Psoas muscle (tissue), 8 donors: ENCODE results near the gene ANGEL1. TPM values are rescaled to one million over a fixed set of nuclear protein-coding genes. Genes with fewer than 3 reads are reported as not detected.
A peak's percentile ranks its signal among the peaks of the same experiment; 100 is the strongest.

Experiments
- ATAC-seq, 4 donors: fragments of 200-7000 bp; cut with Tn5 transposase; one replicate each; pipeline ENCODE4 v1.9.1; 2020; ENCODE audit warnings: moderate library complexity in 3 of 4, mild to moderate bottlenecking in 2 of 4
- DNase-seq, 2 donors: peaks; one replicate each; pipeline ENCODE4 v3.0.0-alpha.2; 2020
- H3K27ac ChIP-seq: fragments of 200-600 bp; one replicate; pipeline ENCODE4 v1.8.0; 2022
- H3K27me3 ChIP-seq, 3 donors: fragments of 200-600 bp in 1 of 3; one replicate each; pipeline versions ENCODE4 v1.6.1 to v1.8.0; 2013 to 2022; ENCODE audit warnings: low read length in 2 of 3, mild to moderate bottlenecking in 2 of 3, moderate library complexity in 1 of 3; ENCODE audit not compliant: insufficient read depth in 3 of 3
- H3K36me3 ChIP-seq, 2 donors: fragments of 200-600 bp in 1 of 2; one replicate each; pipeline versions ENCODE4 v1.6.1 to v1.8.0; 2013 to 2022; ENCODE audit warnings: low read depth in 1 of 2, mild to moderate bottlenecking in 1 of 2, moderate library complexity in 1 of 2; ENCODE audit not compliant: insufficient read depth in 1 of 2
- H3K4me1 ChIP-seq: fragments of 200-600 bp; one replicate; pipeline ENCODE4 v1.8.0; 2022
- H3K4me3 ChIP-seq: fragments of 200-600 bp; one replicate; pipeline ENCODE4 v1.8.0; 2022; ENCODE audit warnings: mild to moderate bottlenecking
- H3K9me3 ChIP-seq: fragments of 200-600 bp; one replicate; pipeline ENCODE4 v1.8.0; 2022
- CTCF ChIP-seq: fragments of 200-600 bp; IDR thresholded peaks from one replicate; pipeline ENCODE4 v1.8.0; 2022; ENCODE audit warnings: antibody characterized with exemption
- WGBS, 3 donors: extraction: QIAGEN DNeasy Blood & Tissue Kit; methylation state at CpG; one replicate each; pipeline versions ENCODE4 v1.1.6 to v1.1.7; 2013; 5-methylcytosine and 5-hydroxymethylcytosine counted together
- intact Hi-C, 2 donors: fragments of 100-400 bp; cut with DNase I; formaldehyde crosslinking; loops; one replicate each; pipeline versions ENCODE4 v1.11.0 to v1.14.2; 2022
- polyA plus RNA-seq, 3 donors: library from polyadenylated mRNA; stranded (reverse); fragments of 200-250 nt; gene quantifications; one replicate each; pipeline ENCODE4 v1.2.3, GENCODE V29; 2013
- total RNA-seq, 4 donors: library from RNA; stranded (reverse); fragmentation: NEBNext Ultra II Directional in 2 of 4; extraction: Animal tissue kit (Norgen Biotek cat#: 25700) in 2 of 4; gene quantifications; one replicate each; pipeline versions ENCODE4 v1.2.1 to v1.2.4, GENCODE V29; 2021 to 2023
- donor health status: healthy with polysubstance abuse.
- donor health status: DM: no; HTN: no; CAD: no; lungs with moderate emphysema.
- donor health status: Bipolar disorder and iron deficiency.
- donor health status: healthy.
- donor health status: DM: yes; HTN: yes; CAD: no.
- donor health status: DM: no; HTN: no; CAD: no.
- donor health status: DM: no; HTN: no; CAD: no.
- donor health status: DM: yes; HTN: yes; CAD: no.

Gene ANGEL1
- total and polyA plus RNA-seq, 7 donors, result 4.5 to 14.1 (median 10.6) TPM

GRCh38 chr14:76829650-76830421, 17.2 kb upstream of the ANGEL1 start:
- H3K4me1 ChIP-seq, result no peaks in the 10 kb centered on the region

GRCh38 chr14:76829013-76829365, 16.3 kb upstream of the ANGEL1 start:
- no peak overlapping the region for H3K27ac ChIP-seq
- ATAC-seq (peak in 3 of 4 donors; percentile 66 to 75 (median 72)), DNase-seq (peak in 1 of 2 donors; percentile 23)
- H3K4me1 ChIP-seq, result no peaks in the 10 kb centered on the region
- no peaks in the 10 kb centered on the region for H3K36me3 ChIP-seq
- H3K27me3 ChIP-seq, result peaks cover 0 to 3% (median 0%) of the 10 kb centered on the region in 3 donors
- TF ChIP-seq CTCF, result no peak
- intact Hi-C loops, result no loop called here
- WGBS, 3 donors, result 39 to 60% (median 53%) methylated on average over 3 of the region's 3 CpGs
- H3K4me3 ChIP-seq, result no peak overlapping the region
- H3K9me3 ChIP-seq, result no peaks in the 10 kb centered on the region

More at GRCh38 chr14:76829650-76830421, 17.2 kb upstream of the ANGEL1 start:
- intact Hi-C loops, result no loop called here
- no peak for TF ChIP-seq CTCF
- Histone ChIP-seq H3K27me3 (peaks cover 0 to 3% (median 0%) of the 10 kb centered on the region in 3 donors), H3K9me3 (no peaks in the 10 kb centered on the region), H3K36me3 (no peaks in the 10 kb centered on the region), H3K4me3 (no peak overlapping the region), H3K27ac (peak overlapping the region; percentile 36)
- ATAC-seq, result peak; percentile 30 to 51 (median 41)
- WGBS, 3 donors, result 37 to 47% (median 41%) methylated on average over 7 of the region's 7 CpGs
- peak; percentile 21 to 71 for DNase-seq

- Histone ChIP-seq H3K36me3 (no peaks in the 10 kb centered on the region), H3K27ac (peak overlapping the region; percentile 31), H3K9me3 (no peaks in the 10 kb centered on the region), H3K4me3 (peak overlapping the region; percentile 53), H3K4me1 (no peaks in the 10 kb centered on the region), H3K27me3 (peaks cover 0 to 3% (median 0%) of the 10 kb centered on the region in 3 donors)
- DNase-seq (no peak), ATAC-seq (peak in 2 of 4 donors; percentile 39 to 57)
- TF ChIP-seq CTCF, result no peak
- WGBS, 3 donors, result 34 to 46% (median 35%) methylated on average over 17 of the region's 17 CpGs
- intact Hi-C loops, result no loop called here
Measured at GRCh38 chr14:76828339-76829012, 15.8 kb upstream of the ANGEL1 start.

GRCh38 chr14:76827696-76828296, 15.1 kb upstream of the ANGEL1 start:
- no peaks in the 10 kb centered on the region for H3K36me3 ChIP-seq
- peak; percentile 18 to 62 for DNase-seq
- 23 to 38% (median 28%) methylated on average over 9 of the region's 9 CpGs for WGBS, 3 donors

More at GRCh38 chr14:76827696-76828296, 15.1 kb upstream of the ANGEL1 start:
- intact Hi-C loops, result no loop called here
- no peak for TF ChIP-seq CTCF
- Histone ChIP-seq H3K9me3 (no peaks in the 10 kb centered on the region), H3K27me3 (peaks cover 0 to 3% (median 0%) of the 10 kb centered on the region in 3 donors), H3K4me1 (no peaks in the 10 kb centered on the region), H3K27ac (peak overlapping the region; percentile 31), H3K4me3 (peak overlapping the region; percentile 53)
- peak in 3 of 4 donors; percentile 21 to 60 (median 50) for ATAC-seq
